Measurements from ENCODE around the gene FOSL1.
"Not testable (repeated sequence)": the region's sequence is repeated elsewhere in the genome, so short reads cannot be mapped to it uniquely, and the experiment has no call there.

Gene FOSL1

DNA sequence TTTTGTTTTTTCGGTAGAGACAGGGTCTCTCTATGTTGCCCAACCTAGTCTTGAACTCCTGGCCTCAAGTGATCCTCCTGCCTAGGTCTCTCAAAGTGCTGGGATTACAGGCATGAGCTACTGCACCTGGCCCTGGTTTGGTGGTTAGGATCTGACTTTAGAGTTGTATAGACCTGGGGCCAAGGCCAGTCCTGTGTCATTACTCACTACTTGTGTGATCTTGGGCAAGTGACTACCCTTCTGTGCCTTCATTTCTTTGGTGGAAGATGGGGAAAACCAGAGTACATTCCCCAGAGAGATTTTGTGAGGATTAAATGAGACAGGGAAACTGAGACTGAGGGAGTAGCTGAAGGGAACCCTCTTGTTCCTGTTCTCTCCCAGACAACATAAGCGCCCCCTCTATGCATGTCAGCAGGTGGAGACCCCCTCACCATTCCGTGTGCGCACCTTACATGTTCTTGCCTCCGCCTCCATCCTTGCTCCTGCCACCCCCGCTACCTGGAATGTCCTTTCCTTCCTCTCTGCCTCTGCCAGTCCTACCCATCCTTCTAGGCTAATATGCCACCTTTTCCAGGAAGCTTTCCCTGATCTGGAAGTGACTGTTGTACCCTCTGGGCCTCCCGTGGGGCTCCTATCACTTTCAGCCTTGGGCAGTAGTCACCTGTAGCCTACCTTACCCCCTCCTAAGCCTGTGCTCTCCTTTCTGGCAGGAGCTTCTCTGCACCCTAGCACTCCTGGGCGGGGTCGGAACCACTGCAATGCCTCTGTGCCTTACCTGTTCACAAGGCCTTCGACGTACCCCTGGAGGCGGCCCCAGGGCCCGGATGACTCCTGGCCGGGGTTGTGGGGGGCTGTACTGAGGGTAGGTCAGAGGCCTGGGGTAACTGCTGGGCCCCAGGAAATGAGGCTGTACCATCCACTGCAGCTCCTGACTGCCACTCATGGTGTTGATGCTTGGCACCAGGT is 3.9 kb downstream of the FOSL1 start:
- DNase-seq (ENCODE audit: low read depth in 1 of 2, low spot score in 1 of 2), result no peak

GRCh38 chr11:65895482-65895981 is 4.7 kb downstream of the FOSL1 start:
- DNase-seq (ENCODE audit: low read depth in 1 of 2, low spot score in 1 of 2), result no peak

DNA sequence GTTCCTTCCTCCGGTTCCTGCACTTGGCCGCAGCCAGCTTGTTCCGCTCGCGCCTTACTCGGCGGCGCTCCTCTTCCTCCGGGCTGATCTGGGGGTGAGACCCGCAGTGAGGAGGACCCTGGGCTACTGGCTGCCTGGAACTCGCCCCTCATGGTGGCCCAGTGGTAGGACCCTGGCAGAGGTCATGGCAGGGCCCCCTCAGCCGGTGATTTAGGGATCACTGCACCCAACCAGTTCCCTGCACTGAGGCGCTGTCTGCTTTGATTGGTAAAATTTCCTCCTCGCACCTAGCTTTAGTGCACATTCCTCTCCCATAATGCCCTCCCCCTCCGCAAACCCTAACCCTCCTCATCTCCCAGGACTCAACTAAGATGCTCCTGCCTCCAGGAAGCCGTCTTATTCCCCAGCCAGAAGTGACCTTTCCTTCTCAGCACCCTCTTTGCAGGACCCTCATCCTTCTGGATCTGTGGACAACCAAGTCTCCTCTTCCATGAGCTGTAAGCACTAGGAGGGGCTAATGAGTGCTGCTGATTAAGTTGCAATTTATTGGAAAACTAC is 6.1 kb downstream of the FOSL1 start:
- no peak for DNase-seq (ENCODE audit: low read depth in 1 of 2, low spot score in 1 of 2)

- DNase-seq (ENCODE audit: low read depth in 1 of 2, low spot score in 1 of 2), result no peak
Observed at GRCh38 chr11:65892661-65893317, 7.4 kb downstream of the FOSL1 start.

- not testable (repeated sequence) for DNase-seq (ENCODE audit: low read depth in 1 of 2, low spot score in 1 of 2)
Observed at GRCh38 chr11:65892137-65892540, 8.0 kb downstream of the FOSL1 start.

- DNase-seq (ENCODE audit: low read depth in 1 of 2, low spot score in 1 of 2), result peak in 1 of 2 donors; percentile 45
Observed at GRCh38 chr11:65891219-65892136, 8.7 kb downstream of the FOSL1 start.

DNA sequence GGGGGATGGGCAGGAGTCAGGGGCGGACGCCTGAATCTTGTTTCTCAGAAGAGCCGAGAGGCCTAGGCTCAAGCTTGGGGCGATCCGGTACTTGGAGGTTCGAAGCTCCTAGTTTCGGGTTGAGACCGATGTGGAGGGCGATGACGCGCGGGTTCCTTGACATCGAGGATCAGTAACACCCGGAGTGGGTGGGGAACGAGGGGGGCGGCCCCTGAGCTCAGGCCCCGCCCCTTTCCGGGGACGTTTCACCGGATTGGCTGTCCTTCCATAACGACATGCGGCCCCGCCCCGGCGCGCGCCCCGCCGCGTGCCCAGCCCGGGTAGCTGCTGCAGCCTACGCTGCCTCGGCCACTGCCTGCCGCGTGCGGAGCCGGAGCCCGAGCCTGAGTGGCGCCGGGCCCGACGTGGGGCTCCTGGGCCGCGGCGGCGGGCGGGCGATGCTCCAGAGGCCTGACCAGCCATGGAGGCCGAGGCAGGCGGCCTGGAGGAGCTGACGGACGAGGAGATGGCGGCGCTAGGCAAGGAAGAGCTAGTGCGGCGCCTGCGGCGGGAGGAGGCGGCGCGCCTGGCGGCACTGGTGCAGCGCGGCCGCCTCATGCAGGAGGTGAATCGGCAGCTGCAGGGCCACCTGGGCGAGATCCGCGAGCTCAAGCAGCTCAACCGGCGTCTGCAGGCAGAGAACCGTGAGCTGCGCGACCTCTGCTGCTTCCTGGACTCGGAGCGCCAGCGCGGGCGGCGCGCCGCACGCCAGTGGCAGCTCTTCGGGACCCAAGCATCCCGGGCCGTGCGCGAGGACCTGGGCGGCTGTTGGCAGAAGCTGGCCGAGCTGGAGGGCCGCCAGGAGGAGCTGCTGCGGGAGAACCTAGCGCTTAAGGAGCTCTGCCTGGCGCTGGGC is 9.6 kb downstream of the FOSL1 start, which contains the start of gene CCDC85B:
CCDC85B (plus strand) TSS at position 350 of the 895 bp plus-strand sequence; CDS start at position 461, 111 bp downstream.
- peak; percentile 97 for DNase-seq (ENCODE audit: low read depth in 1 of 2, low spot score in 1 of 2)

- DNase-seq (ENCODE audit: low read depth in 1 of 2, low spot score in 1 of 2), result peak; percentile 91 to 95
Observed at GRCh38 chr11:65888163-65888814, 11.9 kb downstream of the FOSL1 start, which contains the start of gene FIBP. FIBP (minus strand) TSS chr11:65888471; CDS start chr11:65888418, 53 bp downstream.

DNA sequence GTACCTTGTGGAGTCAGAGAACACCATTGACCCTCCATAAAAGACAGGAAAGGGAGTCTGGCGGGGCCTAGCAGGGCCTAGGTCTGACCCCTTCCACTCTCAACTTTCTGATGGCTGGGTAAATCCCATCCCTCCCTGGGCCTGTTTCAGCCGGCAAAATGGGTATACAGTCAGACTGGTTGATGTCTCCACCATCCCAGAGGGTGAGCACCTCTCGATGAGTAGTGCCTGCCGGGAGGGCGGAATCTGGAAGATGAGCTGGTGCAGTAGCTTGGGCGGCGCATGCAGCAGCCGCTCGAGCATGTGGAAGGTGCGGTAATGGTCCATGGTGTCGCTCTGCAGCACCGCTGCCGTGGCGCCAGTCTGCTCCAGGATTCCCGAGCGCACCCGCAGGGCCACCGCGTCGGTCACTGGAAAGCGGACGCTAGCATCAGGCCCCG is 12.4 kb downstream of the FOSL1 start:
- no peak for DNase-seq (ENCODE audit: low read depth in 1 of 2, low spot score in 1 of 2)

DNA sequence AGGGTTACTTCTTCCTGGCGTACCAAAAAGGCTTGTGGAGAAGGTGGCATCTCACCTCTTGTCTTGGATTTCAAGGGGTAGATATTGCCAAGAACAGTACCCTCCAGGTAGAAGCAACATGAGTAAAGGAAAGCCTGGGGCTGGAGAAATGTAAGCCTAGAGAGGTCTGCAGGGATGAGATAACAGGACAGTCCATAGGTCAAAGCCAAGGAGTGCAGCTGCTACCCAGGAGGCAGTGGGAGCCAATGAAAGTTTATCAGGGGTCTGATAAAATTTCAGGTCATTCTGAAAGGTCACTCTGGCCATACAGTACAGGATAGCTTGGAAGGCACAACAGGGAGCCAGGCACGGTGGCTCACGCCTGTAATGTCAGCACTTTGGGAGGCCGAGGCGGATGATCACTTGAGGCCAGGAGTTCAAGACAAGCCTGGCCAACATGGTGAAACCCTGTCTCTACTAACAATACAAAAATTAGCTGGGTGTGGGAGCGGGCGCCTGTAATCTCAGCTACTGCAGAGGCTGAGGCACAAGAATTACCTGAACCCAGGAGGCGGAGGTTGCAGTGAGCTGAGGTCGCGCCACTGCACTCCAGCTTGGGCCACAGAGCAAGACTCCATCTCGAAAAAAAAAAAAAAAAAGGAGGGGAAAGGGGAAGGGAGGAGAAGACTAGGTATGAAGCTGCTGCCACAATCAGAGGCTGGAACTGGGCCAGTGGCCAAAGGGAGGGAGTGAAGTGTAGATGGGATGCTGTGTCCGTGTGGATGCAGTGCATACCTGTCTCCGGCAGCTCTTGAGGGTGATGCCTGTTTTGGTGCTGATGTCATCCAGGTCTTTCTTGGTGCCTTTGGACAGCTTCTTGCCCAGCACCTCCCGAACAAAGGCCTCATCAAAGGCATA is 13.1 kb downstream of the FOSL1 start:
- DNase-seq (ENCODE audit: low read depth in 1 of 2, low spot score in 1 of 2), result no peak

DNA sequence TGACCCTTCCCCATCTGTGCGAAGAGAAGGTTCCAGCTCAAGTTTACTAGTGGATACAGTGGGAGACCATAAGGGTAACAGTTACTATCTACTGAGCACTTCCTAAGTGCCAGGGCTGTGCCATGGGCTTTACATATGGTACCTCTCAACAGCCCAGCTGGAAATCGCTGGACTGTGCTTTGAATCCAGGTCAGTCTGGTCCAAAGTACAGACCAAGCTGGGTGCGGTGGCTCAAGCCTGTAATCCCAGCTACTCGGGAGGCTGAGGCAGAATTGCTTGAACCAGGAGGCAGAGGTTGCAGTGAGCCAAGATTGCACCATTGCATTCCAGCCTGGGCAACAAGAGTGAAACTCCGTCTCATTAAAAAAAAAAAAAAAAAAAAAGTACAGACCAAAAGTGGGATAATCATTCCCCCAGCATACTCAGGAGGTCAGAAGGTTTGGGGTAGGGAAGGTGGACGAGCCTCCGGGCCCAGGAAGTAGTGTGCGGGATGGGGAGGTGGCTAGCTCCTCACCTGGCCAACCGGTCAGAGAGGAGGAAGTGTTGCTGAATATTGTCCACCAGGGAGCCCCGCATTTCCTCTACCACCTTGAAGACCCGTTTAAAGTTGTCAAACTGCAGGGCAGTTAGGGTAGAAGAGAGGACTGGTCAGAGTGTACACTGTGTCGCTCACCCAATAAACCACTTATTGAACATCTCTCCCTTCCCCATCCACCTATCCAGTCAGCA is 14.2 kb downstream of the FOSL1 start:
- DNase-seq (ENCODE audit: low read depth in 1 of 2, low spot score in 1 of 2), result no peak

GRCh38 chr11:65885231-65885630 is 15.0 kb downstream of the FOSL1 start:
- DNase-seq (ENCODE audit: low read depth in 1 of 2, low spot score in 1 of 2), result no peak

- DNase-seq (ENCODE audit: low read depth in 1 of 2, low spot score in 1 of 2), result peak; percentile 61 to 73
Observed at GRCh38 chr11:65884716-65885092, 15.5 kb downstream of the FOSL1 start.

DNA sequence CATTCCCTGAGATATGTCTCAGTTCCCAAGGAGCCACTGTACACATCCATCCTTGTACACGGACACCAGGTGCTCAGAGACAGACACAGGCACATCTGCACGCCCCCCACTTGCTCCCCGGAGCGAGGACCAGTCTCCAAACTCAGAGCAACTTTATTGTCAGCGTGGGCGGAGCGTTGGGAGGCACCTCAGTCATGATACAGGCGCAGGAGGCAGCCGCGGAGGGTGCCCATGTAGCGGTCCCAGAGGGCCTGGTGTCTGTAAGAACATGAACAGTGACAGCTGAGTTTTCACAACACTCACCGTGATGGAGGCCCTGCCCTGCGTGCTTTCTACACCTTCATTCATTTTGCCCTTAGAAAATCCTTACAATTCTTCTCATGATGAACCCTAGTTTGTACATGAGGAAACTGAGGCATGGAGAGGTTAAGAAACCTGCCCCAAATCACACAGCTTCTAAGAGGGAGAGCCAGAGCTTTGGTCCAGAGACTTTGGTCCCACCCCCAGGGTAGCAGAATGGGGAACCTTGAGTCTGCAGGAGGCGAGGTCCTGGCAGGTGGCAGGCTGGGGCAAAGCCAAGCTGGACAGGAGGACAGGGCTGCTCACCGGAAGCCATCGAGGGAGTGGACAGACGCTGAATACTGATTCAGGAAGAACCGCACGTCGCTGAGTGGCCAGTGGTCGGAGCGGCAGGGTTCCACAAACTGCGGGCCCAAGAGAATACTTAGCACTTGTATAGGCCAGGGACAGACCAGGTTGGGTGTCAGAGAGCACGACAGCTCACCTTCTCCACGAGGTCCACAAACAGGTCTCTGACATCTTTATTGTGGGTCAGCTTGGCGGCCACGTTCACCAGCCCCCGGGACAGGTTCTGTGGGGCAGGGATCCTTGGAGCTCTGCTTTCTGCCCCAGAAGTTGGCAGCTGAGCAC is 16.1 kb downstream of the FOSL1 start:
- DNase-seq (ENCODE audit: low read depth in 1 of 2, low spot score in 1 of 2), result no peak

GRCh38 chr11:65883058-65883761 is 17.0 kb downstream of the FOSL1 start:
- DNase-seq (ENCODE audit: low read depth in 1 of 2, low spot score in 1 of 2), result no peak
